ENCODE measurements around the gene EBNA1BP2. TPM values are rescaled to one million over a fixed set of nuclear protein-coding genes. Genes with fewer than 3 reads are reported as not detected.

EBNA1BP2 gene
- total and polyA plus RNA-seq, 2 donors (not counting 3 experiments of a cell fraction or from before 2014, with no cell fraction given): 47.8 to 104 TPM

DNA sequence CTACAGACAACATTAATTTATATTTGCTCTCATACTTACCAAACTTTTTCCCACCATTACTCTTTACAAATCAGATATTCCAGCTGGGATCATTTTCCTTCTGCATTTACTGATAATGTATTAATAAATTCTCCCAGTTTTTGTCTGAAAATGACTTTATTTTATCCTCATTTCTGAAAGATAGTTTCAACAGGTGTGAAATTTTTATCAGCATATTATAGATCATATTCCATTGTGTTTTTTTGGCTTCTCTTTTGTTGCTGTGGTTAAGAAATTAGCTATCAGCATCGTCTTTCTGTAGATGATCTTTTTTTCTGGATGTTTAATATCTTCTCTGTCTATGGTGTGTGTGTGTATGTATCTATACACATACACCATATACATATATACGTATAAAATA lies 2.8 kb upstream of the EBNA1BP2 start:
- Histone ChIP-seq H3K4me3 (replicated peaks in 1 of 3; ENCODE audit: insufficient read depth in 1 of 3, low read depth in 1 of 3, low read length in 3 of 3) (no peak overlapping the region), H3K4me2 (ENCODE audit: insufficient read depth, low read length) (no peak overlapping the region), H3K27ac (ENCODE audit: insufficient read depth, low read depth, low read length) (no peak overlapping the region), H2AFZ (ENCODE audit: low read depth, low read length) (no peak overlapping the region), H3K27me3 (ENCODE audit: control insufficient read depth in 2 of 2, insufficient read depth in 2 of 2, low read length in 2 of 2) (peaks cover 0 to 4% of the 10 kb centered on the region in 2 experiments), H4K20me1 (replicated peaks; ENCODE audit: control insufficient read depth, extremely low read depth, insufficient read depth, low read length) (no peaks in the 10 kb centered on the region), H3K4me1 (ENCODE audit: control insufficient read depth, extremely low read depth, insufficient read depth, low read length) (peaks cover 12% of the 10 kb centered on the region), H3K9me1 (replicated peaks; ENCODE audit: control insufficient read depth, extremely low read depth, insufficient read depth, low read length) (no peaks in the 10 kb centered on the region), H3K36me3 (ENCODE audit: control insufficient read depth in 2 of 2, extremely low read depth in 1 of 2, insufficient read depth in 2 of 2, low read length in 2 of 2) (peaks cover 0 to 2% of the 10 kb centered on the region in 2 experiments), H3K9me3 (replicated peaks; ENCODE audit: control insufficient read depth, insufficient read depth, low read length) (no peaks in the 10 kb centered on the region), H3K9ac (replicated peaks; ENCODE audit: extremely low read depth, insufficient read depth, low read length) (no peak overlapping the region), H3K79me2 (ENCODE audit: control insufficient read depth, insufficient read depth, low read length) (peaks cover 21% of the 10 kb centered on the region)
- dilution Hi-C loops (cut with MboI; ENCODE audit: extremely low pct_ligation_motif_present, low sequenced_read_pairs): no loop called here
- DNase-seq (ENCODE audit: low read depth, low spot score): no peak
- TF ChIP-seq JUN (IDR thresholded peaks at IDR 0.05; ENCODE audit: borderline replicate concordance, insufficient read depth, insufficient read length, low read depth): no peak
- TF ChIP-seq, protein P1, sequence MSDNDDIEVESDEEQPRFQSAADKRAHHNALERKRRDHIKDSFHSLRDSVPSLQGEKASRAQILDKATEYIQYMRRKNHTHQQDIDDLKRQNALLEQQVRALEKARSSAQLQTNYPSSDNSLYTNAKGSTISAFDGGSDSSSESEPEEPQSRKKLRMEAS (IDR thresholded peaks at IDR 0.05; ENCODE audit: insufficient read depth, insufficient read length): no peak
- TF ChIP-seq POLR2AphosphoS5 (IDR thresholded peaks at IDR 0.05; ENCODE audit: insufficient read depth, low read depth, low read length): no peak
- no peak for TF ChIP-seq FOS (IDR thresholded peaks at IDR 0.05; ENCODE audit: borderline replicate concordance, insufficient read depth, low read length)
- TF ChIP-seq EZH2 (IDR thresholded peaks at IDR 0.05; ENCODE audit: borderline replicate concordance, low read depth, low read length, severe bottlenecking): no peak
- no peak for TF ChIP-seq POLR2A (IDR thresholded peaks at IDR 0.05; ENCODE audit: low read depth, low read length)
- TF ChIP-seq MYC (IDR thresholded peaks at IDR 0.05; ENCODE audit: low read depth, low read length): no peak
- TF ChIP-seq, protein P2, sequence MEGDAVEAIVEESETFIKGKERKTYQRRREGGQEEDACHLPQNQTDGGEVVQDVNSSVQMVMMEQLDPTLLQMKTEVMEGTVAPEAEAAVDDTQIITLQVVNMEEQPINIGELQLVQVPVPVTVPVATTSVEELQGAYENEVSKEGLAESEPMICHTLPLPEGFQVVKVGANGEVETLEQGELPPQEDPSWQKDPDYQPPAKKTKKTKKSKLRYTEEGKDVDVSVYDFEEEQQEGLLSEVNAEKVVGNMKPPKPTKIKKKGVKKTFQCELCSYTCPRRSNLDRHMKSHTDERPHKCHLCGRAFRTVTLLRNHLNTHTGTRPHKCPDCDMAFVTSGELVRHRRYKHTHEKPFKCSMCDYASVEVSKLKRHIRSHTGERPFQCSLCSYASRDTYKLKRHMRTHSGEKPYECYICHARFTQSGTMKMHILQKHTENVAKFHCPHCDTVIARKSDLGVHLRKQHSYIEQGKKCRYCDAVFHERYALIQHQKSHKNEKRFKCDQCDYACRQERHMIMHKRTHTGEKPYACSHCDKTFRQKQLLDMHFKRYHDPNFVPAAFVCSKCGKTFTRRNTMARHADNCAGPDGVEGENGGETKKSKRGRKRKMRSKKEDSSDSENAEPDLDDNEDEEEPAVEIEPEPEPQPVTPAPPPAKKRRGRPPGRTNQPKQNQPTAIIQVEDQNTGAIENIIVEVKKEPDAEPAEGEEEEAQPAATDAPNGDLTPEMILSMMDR (IDR thresholded peaks at IDR 0.05; ENCODE audit: extremely low read depth in 1 of 2, insufficient read depth in 1 of 2, low read depth in 1 of 2, low read length in 2 of 2): no peak
- TF ChIP-seq GATA2 (IDR thresholded peaks at IDR 0.05; ENCODE audit: insufficient read depth, insufficient read length, low read depth, low read length): no peak
- BruUV-seq (replicated peaks): no TSS peak
- intact Hi-C loops (cut with micrococcal nuclease): no loop called here
- no peak for FAIRE-seq
- ChIA-PET CTCF (no interaction called here), POLR2A (no interaction called here)
